Prostate gland (tissue), 2 donors: ENCODE results near the gene LMTK3.

Source experiments
- POLR2A ChIP-seq: fragments of 450-650 bp; IDR thresholded peaks from one replicate; pipeline ENCODE4 v1.6.1; 2016; ENCODE audit warnings: antibody characterized with exemption, mild to moderate bottlenecking
- POLR2AphosphoS5 ChIP-seq: sonication (generic); formaldehyde crosslinking; IDR thresholded peaks from one replicate; pipeline ENCODE4 v1.6.1; 2017; ENCODE audit warnings: antibody characterized with exemption
- TF ChIP-seq, protein P1 (sequence below), 4 experiments: fragments of 200-600 bp in 2 of 4; fragments of 450-650 bp in 2 of 4; sonication (generic) in 2 of 4; IDR thresholded peaks; 1 replicate in 3 of 4; 2 replicates in 1 of 4; pipeline ENCODE4 v1.5.1; 2016 to 2019; ENCODE audit warnings: antibody characterized with exemption in 4 of 4, mild to moderate bottlenecking in 2 of 4, moderate library complexity in 2 of 4

DNA sequence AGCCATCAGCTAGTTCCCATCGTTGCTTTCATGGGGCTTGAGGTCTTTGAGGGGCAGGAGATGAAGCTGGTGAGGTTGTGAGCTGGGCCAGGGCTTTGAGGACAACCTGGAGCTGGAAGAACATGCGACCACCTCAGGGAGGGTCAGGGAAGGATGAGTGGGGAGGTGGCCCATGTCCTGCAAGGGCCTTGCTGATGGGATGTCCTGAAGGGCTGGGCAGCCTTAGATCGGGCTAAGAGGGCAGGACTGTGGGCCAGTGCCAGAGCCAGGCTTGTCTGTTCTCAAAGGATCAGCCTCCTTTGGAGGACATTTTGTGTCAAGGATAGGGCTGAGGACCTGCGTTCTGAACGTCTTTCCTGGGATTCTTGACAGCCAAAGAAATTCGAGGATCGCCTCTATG is 31.9 kb downstream of the LMTK3 start:
- TF ChIP-seq, protein P1, sequence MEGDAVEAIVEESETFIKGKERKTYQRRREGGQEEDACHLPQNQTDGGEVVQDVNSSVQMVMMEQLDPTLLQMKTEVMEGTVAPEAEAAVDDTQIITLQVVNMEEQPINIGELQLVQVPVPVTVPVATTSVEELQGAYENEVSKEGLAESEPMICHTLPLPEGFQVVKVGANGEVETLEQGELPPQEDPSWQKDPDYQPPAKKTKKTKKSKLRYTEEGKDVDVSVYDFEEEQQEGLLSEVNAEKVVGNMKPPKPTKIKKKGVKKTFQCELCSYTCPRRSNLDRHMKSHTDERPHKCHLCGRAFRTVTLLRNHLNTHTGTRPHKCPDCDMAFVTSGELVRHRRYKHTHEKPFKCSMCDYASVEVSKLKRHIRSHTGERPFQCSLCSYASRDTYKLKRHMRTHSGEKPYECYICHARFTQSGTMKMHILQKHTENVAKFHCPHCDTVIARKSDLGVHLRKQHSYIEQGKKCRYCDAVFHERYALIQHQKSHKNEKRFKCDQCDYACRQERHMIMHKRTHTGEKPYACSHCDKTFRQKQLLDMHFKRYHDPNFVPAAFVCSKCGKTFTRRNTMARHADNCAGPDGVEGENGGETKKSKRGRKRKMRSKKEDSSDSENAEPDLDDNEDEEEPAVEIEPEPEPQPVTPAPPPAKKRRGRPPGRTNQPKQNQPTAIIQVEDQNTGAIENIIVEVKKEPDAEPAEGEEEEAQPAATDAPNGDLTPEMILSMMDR (IDR thresholded peaks at IDR 0.05) = no peak
- TF ChIP-seq POLR2AphosphoS5 (no peak), POLR2A (no peak)
